ENCODE data around the gene ZNF484. TPM values are rescaled to one million over a fixed set of nuclear protein-coding genes. Genes with fewer than 3 reads are reported as not detected.

Gene ZNF484
- polyA plus RNA-seq, 1 donor from 2014 or later, result 26.0 TPM

GRCh38 chr9:92860867-92861266, 17.0 kb downstream of the ZNF484 start:
- no peak overlapping the region for H3K27ac ChIP-seq (ENCODE audit: low read length)

GRCh38 chr9:92857236-92857635, 20.6 kb downstream of the ZNF484 start:
- Histone ChIP-seq H3F3A (ENCODE audit: insufficient read depth, low read length, poor library complexity, severe bottlenecking) (no peaks in the 10 kb centered on the region), H3K27ac (ENCODE audit: low read length) (no peak overlapping the region), H2AFZ (ENCODE audit: low read depth, low read length) (no peak overlapping the region), H4K20me1 (ENCODE audit: insufficient read depth) (no peaks in the 10 kb centered on the region), H3K9ac (ENCODE audit: low read length) (no peak overlapping the region), H3K4me3 (ENCODE audit: low read length) (no peak overlapping the region), H3K36me3 (ENCODE audit: insufficient read depth, low read length) (peaks cover 17% of the 10 kb centered on the region), H3K9me3 (ENCODE audit: low read length) (peaks cover 10% of the 10 kb centered on the region), H3K79me2 (replicated peaks; ENCODE audit: insufficient read depth, low read length) (peaks cover 2% of the 10 kb centered on the region), H3K9me2 (ENCODE audit: insufficient read depth, low read length) (no peaks in the 10 kb centered on the region), H3K4me2 (ENCODE audit: low read length) (no peak overlapping the region), H3K27me3 (ENCODE audit: insufficient read depth, low read depth, low read length) (no peaks in the 10 kb centered on the region)
- TF ChIP-seq CTCF (IDR thresholded peaks at IDR 0.05; ENCODE audit: poor library complexity, severe bottlenecking) (no peak), REST (IDR thresholded peaks at IDR 0.05; ENCODE audit: borderline replicate concordance) (no peak), EP300 (conservative IDR thresholded peaks at IDR 0.05; ENCODE audit: poor library complexity, severe bottlenecking) (no peak), POLR2AphosphoS5 (IDR thresholded peaks at IDR 0.05) (no peak), SMC3 (conservative IDR thresholded peaks at IDR 0.05; ENCODE audit: poor library complexity) (no peak), EZH2 (IDR thresholded peaks at IDR 0.05; ENCODE audit: borderline replicate concordance, insufficient read depth, low read length, poor library complexity, severe bottlenecking) (no peak), RAD21 (conservative IDR thresholded peaks at IDR 0.05) (no peak), MXI1 (conservative IDR thresholded peaks at IDR 0.05; ENCODE audit: poor library complexity, severe bottlenecking) (no peak), TAF1 (IDR thresholded peaks at IDR 0.05; ENCODE audit: low read depth) (no peak)

More at GRCh38 chr9:92860867-92861266, 17.0 kb downstream of the ZNF484 start:
- Histone ChIP-seq H3K27me3 (ENCODE audit: insufficient read depth, low read depth, low read length) (no peaks in the 10 kb centered on the region), H3K36me3 (ENCODE audit: insufficient read depth, low read length) (peaks cover 7% of the 10 kb centered on the region), H4K20me1 (ENCODE audit: insufficient read depth) (no peaks in the 10 kb centered on the region), H2AFZ (ENCODE audit: low read depth, low read length) (no peak overlapping the region), H3K9me2 (ENCODE audit: insufficient read depth, low read length) (no peaks in the 10 kb centered on the region), H3K9me3 (ENCODE audit: low read length) (peaks cover 10% of the 10 kb centered on the region), H3K4me3 (ENCODE audit: low read length) (no peak overlapping the region), H3K79me2 (replicated peaks; ENCODE audit: insufficient read depth, low read length) (peaks cover 6% of the 10 kb centered on the region), H3K9ac (ENCODE audit: low read length) (no peak overlapping the region), H3F3A (ENCODE audit: insufficient read depth, low read length, poor library complexity, severe bottlenecking) (no peaks in the 10 kb centered on the region), H3K4me2 (ENCODE audit: low read length) (no peak overlapping the region)
- TF ChIP-seq RAD21 (conservative IDR thresholded peaks at IDR 0.05) (no peak), MXI1 (conservative IDR thresholded peaks at IDR 0.05; ENCODE audit: poor library complexity, severe bottlenecking) (no peak), CTCF (IDR thresholded peaks at IDR 0.05; ENCODE audit: poor library complexity, severe bottlenecking) (no peak)
